HEK293 (cell line): ENCODE measurements around the gene PRR36.

ENCODE experiments used
- CTCF ChIA-PET: fragments of 350-600 bp; formaldehyde crosslinking; extraction: SDS; loops from one replicate; lab custom pipeline; 2021; ENCODE audit warnings: antibody characterized with exemption; lab: Yijun Ruan, JAX
- POLR2A ChIA-PET: fragments of 300-600 bp; formaldehyde crosslinking; extraction: SDS; loops from one replicate; lab custom pipeline; 2020; ENCODE audit warnings: antibody characterized with exemption, inconsistent platforms; lab: Yijun Ruan, JAX
- H3K27ac ChIP-seq: fragments of 200-500 bp; sonication (Bioruptor generic); 2 replicates; pipeline ENCODE4 v1.5.1; 2014; ENCODE audit warnings: low read depth, low read length, control low read depth, inconsistent platforms; ENCODE audit errors: extremely low read depth
- H3K36me3 ChIP-seq, 2 experiments: fragments of 200-500 bp in 1 of 2; sonication (Bioruptor generic) in 1 of 2; 1 replicate in 1 of 2; 2 replicates in 1 of 2; pipeline ENCODE4 v1.5.1; 2014 to 2017; ENCODE audit warnings: inconsistent platforms in 2 of 2, low read length in 2 of 2; ENCODE audit not compliant: control insufficient read depth in 2 of 2, insufficient read depth in 1 of 2
- H3K4me1 ChIP-seq: fragments of 200-500 bp; sonication (Bioruptor generic); 2 replicates; pipeline ENCODE4 v1.5.1; 2014; ENCODE audit warnings: mild to moderate bottlenecking, low read length, inconsistent platforms; ENCODE audit not compliant: control insufficient read depth, insufficient read depth
- H3K4me3 ChIP-seq: 2 replicates; pipeline ENCODE4 v1.5.1; 2011; ENCODE audit warnings: low read depth, mild to moderate bottlenecking, control low read depth, low read length, moderate library complexity
- H3K9me3 ChIP-seq: fragments of 200-500 bp; sonication (Bioruptor generic); 2 replicates; pipeline ENCODE4 v1.5.1; 2014; ENCODE audit warnings: low read depth, low read length, inconsistent platforms; ENCODE audit not compliant: control insufficient read depth, insufficient read depth
- BCL6B ChIP-seq: fragments of 450-650 bp; formaldehyde crosslinking; IDR thresholded peaks from 2 replicates; pipeline ENCODE4 v1.5.1; 2017; ENCODE audit warnings: missing biosample characterization, missing genetic modification characterization
- EGR2 ChIP-seq: fragments of 450-650 bp; formaldehyde crosslinking; IDR thresholded peaks from 2 replicates; pipeline ENCODE4 v1.5.1; 2016; ENCODE audit warnings: low read depth, missing biosample characterization, missing genetic modification characterization
- GLIS1 ChIP-seq: fragments of 450-650 bp; formaldehyde crosslinking; IDR thresholded peaks from 2 replicates; pipeline ENCODE4 v1.5.1; 2016; ENCODE audit warnings: missing biosample characterization, missing genetic modification characterization
- INSM2 ChIP-seq: fragments of 450-650 bp; formaldehyde crosslinking; IDR thresholded peaks from 2 replicates; pipeline ENCODE4 v1.5.1; 2016; ENCODE audit warnings: missing biosample characterization, missing genetic modification characterization
- KLF1 ChIP-seq: fragments of 450-650 bp; formaldehyde crosslinking; IDR thresholded peaks from 2 replicates; pipeline ENCODE4 v1.5.1; 2016; ENCODE audit warnings: missing biosample characterization, missing genetic modification characterization
- PRDM10 ChIP-seq: fragments of 450-650 bp; formaldehyde crosslinking; IDR thresholded peaks from 2 replicates; pipeline ENCODE4 v1.5.1; 2016; ENCODE audit warnings: missing biosample characterization, missing genetic modification characterization
- SP2 ChIP-seq: fragments of 450-650 bp; formaldehyde crosslinking; IDR thresholded peaks from 2 replicates; pipeline ENCODE4 v1.5.1; 2016; ENCODE audit warnings: missing biosample characterization, missing genetic modification characterization
- ZBTB48 ChIP-seq: fragments of 450-650 bp; formaldehyde crosslinking; IDR thresholded peaks from 2 replicates; pipeline ENCODE4 v1.5.1; 2016; ENCODE audit warnings: missing biosample characterization, missing genetic modification characterization
- ZFHX2 ChIP-seq: fragments of 450-650 bp; formaldehyde crosslinking; conservative IDR thresholded peaks from 2 replicates; pipeline ENCODE4 v1.5.1; 2016; ENCODE audit warnings: missing biosample characterization, missing genetic modification characterization
- ZNF16 ChIP-seq: fragments of 450-650 bp; formaldehyde crosslinking; IDR thresholded peaks from 2 replicates; pipeline ENCODE4 v1.5.1; 2016; ENCODE audit warnings: low read depth, missing biosample characterization, missing genetic modification characterization
- ZNF24 ChIP-seq: fragments of 450-650 bp; formaldehyde crosslinking; IDR thresholded peaks from 2 replicates; pipeline ENCODE4 v1.5.1; 2016; ENCODE audit warnings: missing biosample characterization, missing genetic modification characterization
- ZNF248 ChIP-seq: fragments of 450-650 bp; formaldehyde crosslinking; IDR thresholded peaks from 2 replicates; pipeline ENCODE4 v1.5.1; 2017; ENCODE audit warnings: missing biosample characterization, missing genetic modification characterization
- ZNF266 ChIP-seq: fragments of 450-650 bp; formaldehyde crosslinking; IDR thresholded peaks from 2 replicates; pipeline ENCODE4 v1.5.1; 2016; ENCODE audit warnings: missing biosample characterization, missing genetic modification characterization, low read depth
- ZNF366 ChIP-seq: fragments of 450-650 bp; formaldehyde crosslinking; conservative IDR thresholded peaks from 2 replicates; pipeline ENCODE4 v1.5.1; 2016; ENCODE audit warnings: missing biosample characterization, missing genetic modification characterization
- ZNF391 ChIP-seq: fragments of 450-650 bp; formaldehyde crosslinking; IDR thresholded peaks from 2 replicates; pipeline ENCODE4 v1.5.1; 2016; ENCODE audit warnings: low read depth, missing biosample characterization, missing genetic modification characterization, borderline replicate concordance
- ZNF398 ChIP-seq: fragments of 450-650 bp; formaldehyde crosslinking; IDR thresholded peaks from 2 replicates; pipeline ENCODE4 v1.5.1; 2017; ENCODE audit warnings: missing biosample characterization, missing genetic modification characterization
- ZNF544 ChIP-seq: fragments of 450-650 bp; formaldehyde crosslinking; IDR thresholded peaks from 2 replicates; pipeline ENCODE4 v1.5.0; 2017; ENCODE audit warnings: missing biosample characterization, missing genetic modification characterization
- ZNF658 ChIP-seq: fragments of 450-650 bp; formaldehyde crosslinking; IDR thresholded peaks from 2 replicates; pipeline ENCODE4; 2016; ENCODE audit warnings: missing biosample characterization, missing genetic modification characterization

PRR36 gene

GRCh38 chr19:7887408-7888144, 13.4 kb upstream of the PRR36 start:
- Histone ChIP-seq H3K36me3 (no peaks in the 10 kb centered on the region; a peak in 1 of 3 replicates), H3K4me1 (peaks cover 9% of the 10 kb centered on the region; the same call in 1 of the 2 replicates), H3K9me3 (no peaks in the 10 kb centered on the region), H3K4me3 (peak overlapping the region; percentile 76; the same call in 1 of the 2 replicates), H3K27ac (no peak overlapping the region)
- CTCF ChIA-PET: interaction anchor here (1.1 to 1.4 kb wide), 5 partner anchors 13 to 115 kb away, joined by 3 to 6 read pairs (median 4); no protein-coding TSS in a partner anchor
- POLR2A ChIA-PET: interaction anchor here (0.5 to 4.1 kb wide), 13 partner anchors 9 to 1919 kb away, joined by 3 to 30 read pairs (median 4); partner anchors contain the start of genes MAP2K7, PET100 and SNAPC2
- TF ChIP-seq INSM2 (tag by site-specific recombination) (no peak), ZNF658 (tag by site-specific recombination) (no peak), ZNF391 (no peak), SP2 (peak; percentile 8; the same call in 1 of the 2 replicates), PRDM10 (tag by site-specific recombination) (peak; percentile 8), ZNF266 (no peak)

GRCh38 chr19:7885818-7886217, 11.6 kb upstream of the PRR36 start:
- CTCF ChIA-PET: interaction anchor here (0.5 to 1.3 kb wide), 4 partner anchors 16 to 84 kb away, joined by 3 to 6 read pairs (median 4); partner anchors contain the start of gene SNAPC2
- H3K27ac ChIP-seq: no peak overlapping the region
- H3K9me3 ChIP-seq: no peaks in the 10 kb centered on the region
- TF ChIP-seq GLIS1 (tag by site-specific recombination): peak; percentile 68
- TF ChIP-seq ZNF248 (tag by site-specific recombination): no peak
- peak; percentile 79 for TF ChIP-seq EGR2
- TF ChIP-seq ZFHX2 (tag by site-specific recombination): peak; percentile 46; the same call in 1 of the 2 replicates
- TF ChIP-seq KLF1 (tag by site-specific recombination): peak; percentile 35
- H3K4me1 ChIP-seq: 0 out of 2 replicates have a peak, but pooled peaks cover 4% of the 10 kb centered on the region
- POLR2A ChIA-PET: interaction anchor here (0.8 to 1.0 kb wide), 2 partner anchors 15 to 57 kb away, joined by 3 read pairs; partner anchors contain the start of gene TIMM44
- no peaks in the 10 kb centered on the region for H3K36me3 ChIP-seq
- H3K4me3 ChIP-seq: no peak overlapping the region

GRCh38 chr19:7883796-7884570, 9.8 kb upstream of the PRR36 start:
- Histone ChIP-seq H3K4me1 (0 out of 2 replicates have a peak, but pooled peaks cover 3% of the 10 kb centered on the region), H3K9me3 (no peaks in the 10 kb centered on the region), H3K4me3 (no peak overlapping the region), H3K36me3 (no peaks in the 10 kb centered on the region), H3K27ac (no peak overlapping the region)
- POLR2A ChIA-PET: interaction anchor here (0.7 to 1.0 kb wide), 2 partner anchors 12 to 15 kb away, joined by 3 to 5 read pairs; no protein-coding TSS in a partner anchor
- CTCF ChIA-PET: no interaction called here
- peak; percentile 30; the same call in 1 of the 2 replicates for TF ChIP-seq ZNF398 (tag by site-specific recombination)
- no peak for TF ChIP-seq ZNF16 (tag by site-specific recombination)
- no peak for TF ChIP-seq BCL6B (tag by site-specific recombination)
- no peak for TF ChIP-seq ZNF544
- TF ChIP-seq ZNF24 (tag by site-specific recombination): no peak
- no peak for TF ChIP-seq ZNF248 (tag by site-specific recombination)
- TF ChIP-seq ZNF366 (tag by site-specific recombination): peak; percentile 78
- no peak for TF ChIP-seq ZBTB48 (tag by site-specific recombination)
